ENCODE measurements around the gene GPR87. TPM values are rescaled to one million over a fixed set of nuclear protein-coding genes. Genes with fewer than 3 reads are reported as not detected.

GPR87 gene
- total and polyA plus RNA-seq, 9 of the 15 experiments (the other 6 are each of a cell fraction or from before 2014, with no cell fraction given) = not detected

GRCh38 chr3:151357463-151357850 is 40.8 kb upstream of the GPR87 start:
- H3K27ac ChIP-seq (ENCODE audit: extremely low read depth, low read depth, low read length) = no peak overlapping the region
- H3K79me2 ChIP-seq (ENCODE audit: control insufficient read depth, insufficient read depth, low read length) = no peaks in the 10 kb centered on the region
- ChIA-PET CTCF (ENCODE audit: low intra/inter-chr PET ratio) (no interaction called here), POLR2A (interaction anchor here (1.0 kb wide), 1 partner anchor 13 kb away, joined by 3 read pairs; no protein-coding TSS in a partner anchor)
- peaks cover 0 to 2% of the 10 kb centered on the region in 2 experiments; a peak in 1 of 5 replicates for H3K27me3 ChIP-seq (ENCODE audit: control insufficient read depth in 2 of 2, insufficient read depth in 2 of 2, low read length in 2 of 2)
- in situ Hi-C loops (cut with MboI) (no loop called here), intact Hi-C loops (cut with micrococcal nuclease) (no loop called here)
- no peaks in the 10 kb centered on the region for H3K4me1 ChIP-seq (replicated peaks in 1 of 2; ENCODE audit: control insufficient read depth in 2 of 2, insufficient read depth in 2 of 2, low read length in 2 of 2)
- FAIRE-seq (no peak), ATAC-seq (no peak), DNase-seq (ENCODE audit: extremely low read depth in 1 of 4, low spot score in 3 of 4) (no peak)
- no peak overlapping the region for H3K4me2 ChIP-seq (ENCODE audit: insufficient read depth, low read length)
- BruUV-seq (replicated peaks) = no TSS peak
- no peaks in the 10 kb centered on the region for H3K36me3 ChIP-seq (ENCODE audit: control insufficient read depth, insufficient read depth, low read length)
- no peaks in the 10 kb centered on the region for H4K20me1 ChIP-seq (replicated peaks; ENCODE audit: control insufficient read depth, insufficient read depth, low read length)
- no peaks in the 10 kb centered on the region for H3K9me1 ChIP-seq (ENCODE audit: control insufficient read depth, insufficient read depth, low read length)
- H2AFZ ChIP-seq (ENCODE audit: low read depth, low read length) = no peak overlapping the region
- H3K9ac ChIP-seq (ENCODE audit: insufficient read depth in 1 of 2, low read depth in 2 of 2, low read length in 2 of 2) = no peak overlapping the region
- 14% methylated on average over 2 of the region's 2 CpGs for WGBS (ENCODE audit: insufficient coverage, low coverage, missing lambda C conversion rate)
- H3K4me3 ChIP-seq = no peak overlapping the region
- H3K9me3 ChIP-seq (replicated peaks; ENCODE audit: control insufficient read depth, insufficient read depth, low read depth, low read length) = no peaks in the 10 kb centered on the region
- TF ChIP-seq ZNF707 (CRISPR knock-in tag; conservative IDR thresholded peaks at IDR 0.05) (no peak), RUNX1 (IDR thresholded peaks at IDR 0.05; ENCODE audit: low read depth) (no peak), SNIP1 (IDR thresholded peaks at IDR 0.05; ENCODE audit: low read depth) (no peak), WHSC1 (IDR thresholded peaks at IDR 0.05; ENCODE audit: low read length) (no peak), POU5F1 (IDR thresholded peaks at IDR 0.05; ENCODE audit: borderline replicate concordance, low read depth, low read length, partially characterized antibody) (no peak), ELF2 (CRISPR knock-in tag; IDR thresholded peaks at IDR 0.05) (no peak), ZNF133 (CRISPR knock-in tag; IDR thresholded peaks at IDR 0.05) (no peak), ZNF253 (CRISPR knock-in tag; conservative IDR thresholded peaks at IDR 0.05) (no peak), ZNF3 (CRISPR knock-in tag; IDR thresholded peaks at IDR 0.05) (no peak), ESRRB (CRISPR knock-in tag; IDR thresholded peaks at IDR 0.05; ENCODE audit: borderline replicate concordance) (no peak), REST (IDR thresholded peaks at IDR 0.05; ENCODE audit: borderline replicate concordance) (no peak), REST (CRISPR knock-in tag; IDR thresholded peaks at IDR 0.05; ENCODE audit: low read depth) (no peak), CHD1 (IDR thresholded peaks at IDR 0.05; ENCODE audit: low read length) (no peak), GABPA (tag; conservative IDR thresholded peaks at IDR 0.05; ENCODE audit: low read depth) (no peak), POLR2H (tag; IDR thresholded peaks at IDR 0.05; ENCODE audit: low read depth) (no peak)

Measured in K562 (cell line).